CD4-positive, alpha-beta memory T cell (primary cell): Measurements from ENCODE around the gene PRKD1. TPM values are rescaled to one million over a fixed set of nuclear protein-coding genes. Genes with fewer than 3 reads are reported as not detected.

Experiments used
- CTCF ChIA-PET: fragments of 350-600 bp; sonication (Branson Sonifier 250); formaldehyde crosslinking; loops from one replicate; lab custom pipeline; 2021; ENCODE audit warnings: inconsistent platforms; ENCODE audit not compliant: partially characterized antibody; lab: Charles Lee
- POLR2A ChIA-PET: fragments of 350-600 bp; sonication (Branson Sonifier 250); formaldehyde crosslinking; loops from one replicate; lab custom pipeline; 2021; ENCODE audit not compliant: partially characterized antibody; lab: Charles Lee
- DNase-seq, 5 donors: peaks; one replicate each; pipeline versions ENCODE4 v3.0.0 to v3.0.0-alpha.2; 2020 to 2022; ENCODE audit warnings: mixed read lengths in 1 of 5
- H3K27ac ChIP-seq: one replicate; pipeline ENCODE4 v1.7.0; 2013; ENCODE audit warnings: low read depth, low read length
- H3K27me3 ChIP-seq: 2 replicates; pipeline ENCODE4 v1.7.0; 2013; ENCODE audit warnings: mild to moderate bottlenecking, low read length, moderate library complexity; ENCODE audit not compliant: insufficient read depth
- H3K36me3 ChIP-seq: 2 replicates; pipeline ENCODE4 v1.7.0; 2013; ENCODE audit warnings: mild to moderate bottlenecking, low read length, moderate library complexity; ENCODE audit not compliant: insufficient read depth
- H3K4me1 ChIP-seq: 2 replicates; pipeline ENCODE4 v1.7.0; 2013; ENCODE audit warnings: mild to moderate bottlenecking, low read length, moderate library complexity; ENCODE audit not compliant: insufficient read depth
- H3K4me3 ChIP-seq, 2 donors: one replicate each; pipeline ENCODE4 v1.7.0; 2013; ENCODE audit warnings: low read length in 2 of 2, mild to moderate bottlenecking in 1 of 2
- H3K9me3 ChIP-seq, 2 donors: one replicate each; pipeline ENCODE4 v1.7.0; 2013; ENCODE audit warnings: low read length in 2 of 2, control low read depth in 1 of 2; ENCODE audit not compliant: control insufficient read depth in 1 of 2
- H3K27ac Mint-ChIP-seq, 7 donors: one replicate each; pipeline ENCODE4 v1.8.0; 2020 to 2021; ENCODE audit warnings: mixed read lengths in 7 of 7, mild to moderate bottlenecking in 6 of 7, inconsistent platforms in 3 of 7, moderate library complexity in 3 of 7
- H3K27me3 Mint-ChIP-seq, 2 donors: one replicate each; pipeline ENCODE4 v1.8.0; 2020 to 2021; ENCODE audit warnings: mixed read lengths in 2 of 2
- H3K36me3 Mint-ChIP-seq, 2 donors: one replicate each; pipeline ENCODE4 v1.8.0; 2020 to 2021; ENCODE audit warnings: mixed read lengths in 2 of 2, inconsistent platforms in 1 of 2, mild to moderate bottlenecking in 1 of 2
- H3K4me1 Mint-ChIP-seq, 4 donors: one replicate each; pipeline ENCODE4 v1.8.0; 2020 to 2021; ENCODE audit warnings: mixed read lengths in 4 of 4, mild to moderate bottlenecking in 1 of 4
- H3K4me3 Mint-ChIP-seq, 8 donors: one replicate each; pipeline ENCODE4 v1.8.0; 2020 to 2021; ENCODE audit warnings: mixed read lengths in 8 of 8, mild to moderate bottlenecking in 7 of 8, moderate library complexity in 6 of 8, inconsistent platforms in 3 of 8
- H3K9me3 Mint-ChIP-seq, 8 donors: one replicate each; pipeline ENCODE4 v1.8.0; 2020 to 2021; ENCODE audit warnings: mixed read lengths in 8 of 8, mild to moderate bottlenecking in 5 of 8, inconsistent platforms in 3 of 8, moderate library complexity in 1 of 8
- intact Hi-C: fragments of 100-400 bp; cut with micrococcal nuclease; formaldehyde crosslinking; loops from one replicate; pipeline ENCODE4 v1.15.1; 2023
- polyA plus RNA-seq, 2 donors: library from polyadenylated mRNA; unstranded; fragments of 300-500 nt; fragmentation: Illumina TruSeq; gene quantifications; one replicate each; pipeline ENCODE4 v1.2.3, GENCODE V29; 2021
- total RNA-seq, 2 experiments: library from RNA; stranded (reverse); gene quantifications; one replicate each; pipeline ENCODE4 v1.2.3, GENCODE V29; 2021

The PRKD1 gene
- total and polyA plus RNA-seq, 4 experiments from 2014 or later: not detected

DNA sequence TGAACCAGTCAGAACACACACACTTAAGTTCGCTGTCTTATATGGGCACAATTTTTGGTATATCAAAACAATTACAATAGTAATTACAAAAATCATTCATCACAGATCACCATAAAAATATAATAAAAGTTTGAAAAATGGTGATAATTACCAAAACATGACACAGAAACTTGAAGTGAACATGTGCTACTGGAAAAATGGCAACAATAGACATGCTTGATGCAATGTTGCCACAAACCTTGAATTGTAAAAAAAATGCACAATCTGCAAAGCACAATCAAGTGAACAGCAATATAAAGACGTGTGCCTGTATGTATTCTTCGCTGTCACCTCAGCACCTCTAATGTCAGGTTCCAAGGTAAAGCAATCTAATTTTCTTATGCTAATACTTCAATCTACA lies 117.6 kb downstream of the PRKD1 start:
- Mint-ChIP-seq H3K9me3 (peaks cover 2 to 27% (median 9%) of the 10 kb centered on the region in 8 donors), H3K27me3 (no peaks in the 10 kb centered on the region), H3K27ac (no peak overlapping the region), H3K36me3 (no peaks in the 10 kb centered on the region), H3K4me3 (no peak overlapping the region), H3K4me1 (no peaks in the 10 kb centered on the region)
- no peaks in the 10 kb centered on the region for H3K4me1 ChIP-seq
- H3K4me3 ChIP-seq: no peak overlapping the region
- H3K36me3 ChIP-seq: no peaks in the 10 kb centered on the region
- no peak overlapping the region for H3K27ac ChIP-seq
- POLR2A ChIA-PET: no interaction called here
- H3K27me3 ChIP-seq: no peaks in the 10 kb centered on the region
- H3K9me3 ChIP-seq: no peaks in the 10 kb centered on the region
- CTCF ChIA-PET: no interaction called here
- no peak for DNase-seq
- intact Hi-C loops: no loop called here

DNA sequence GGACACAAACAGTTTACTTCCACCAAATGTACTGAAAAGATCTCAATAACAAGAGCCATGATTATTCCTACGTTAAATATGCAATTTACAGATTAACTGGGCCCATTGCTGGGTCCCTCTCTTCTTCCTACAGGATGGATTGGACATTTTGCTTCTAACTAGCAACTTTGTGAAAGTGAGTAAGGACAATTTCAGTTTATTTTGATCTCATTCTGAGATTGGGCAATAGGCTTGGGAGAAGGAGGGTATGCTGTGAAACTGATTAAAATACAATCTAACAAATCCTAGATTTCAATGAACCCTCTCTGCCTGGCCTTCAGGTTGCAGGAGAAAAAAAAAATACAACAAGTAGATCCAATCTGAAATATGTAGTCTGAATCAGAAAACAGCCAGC lies 121.5 kb downstream of the PRKD1 start:
- H3K4me1 ChIP-seq: no peaks in the 10 kb centered on the region
- intact Hi-C loops: no loop called here
- H3K4me3 Mint-ChIP-seq: no peak overlapping the region
- H3K4me3 ChIP-seq: no peak overlapping the region
- no peaks in the 10 kb centered on the region for H3K9me3 ChIP-seq
- CTCF ChIA-PET: no interaction called here
- H3K9me3 Mint-ChIP-seq: peaks cover 0 to 29% (median 5%) of the 10 kb centered on the region in 8 donors
- no peaks in the 10 kb centered on the region for H3K36me3 ChIP-seq
- H3K4me1 Mint-ChIP-seq: no peaks in the 10 kb centered on the region
- H3K27ac ChIP-seq: no peak overlapping the region
- no peak overlapping the region for H3K27ac Mint-ChIP-seq
- no peaks in the 10 kb centered on the region for H3K27me3 ChIP-seq
- POLR2A ChIA-PET: no interaction called here
- no peaks in the 10 kb centered on the region for H3K27me3 Mint-ChIP-seq
- H3K36me3 Mint-ChIP-seq: no peaks in the 10 kb centered on the region
- no peak for DNase-seq

- Mint-ChIP-seq H3K36me3 (no peaks in the 10 kb centered on the region), H3K4me3 (no peak overlapping the region), H3K27me3 (no peaks in the 10 kb centered on the region), H3K27ac (no peak overlapping the region), H3K4me1 (no peaks in the 10 kb centered on the region), H3K9me3 (peaks cover 0 to 33% (median 5%) of the 10 kb centered on the region in 8 donors)
- no peak for DNase-seq
- Histone ChIP-seq H3K9me3 (no peaks in the 10 kb centered on the region), H3K27me3 (no peaks in the 10 kb centered on the region), H3K36me3 (no peaks in the 10 kb centered on the region), H3K4me3 (no peak overlapping the region), H3K27ac (no peak overlapping the region), H3K4me1 (no peaks in the 10 kb centered on the region)
- intact Hi-C loops: no loop called here
- ChIA-PET POLR2A (no interaction called here), CTCF (no interaction called here)
These were observed 122.1 kb downstream of the PRKD1 start for GRCh38 chr14:29805415-29806123.

GRCh38 chr14:29804481-29805266 lies 123.0 kb downstream of the PRKD1 start:
- Mint-ChIP-seq H3K27me3 (no peaks in the 10 kb centered on the region), H3K9me3 (peaks cover 0 to 31% (median 5%) of the 10 kb centered on the region in 8 donors), H3K27ac (no peak overlapping the region), H3K36me3 (no peaks in the 10 kb centered on the region), H3K4me3 (no peak overlapping the region), H3K4me1 (no peaks in the 10 kb centered on the region)
- Histone ChIP-seq H3K36me3 (no peaks in the 10 kb centered on the region), H3K27me3 (no peaks in the 10 kb centered on the region), H3K4me1 (no peaks in the 10 kb centered on the region), H3K27ac (no peak overlapping the region), H3K9me3 (no peaks in the 10 kb centered on the region), H3K4me3 (no peak overlapping the region)
- DNase-seq: no peak
- CTCF ChIA-PET: no interaction called here
- POLR2A ChIA-PET: no interaction called here
- intact Hi-C loops: no loop called here

- Mint-ChIP-seq H3K9me3 (peaks cover 2 to 23% (median 7%) of the 10 kb centered on the region in 8 donors), H3K4me1 (no peaks in the 10 kb centered on the region)
These were observed 124.6 kb downstream of the PRKD1 start for GRCh38 chr14:29803045-29803444.

DNA sequence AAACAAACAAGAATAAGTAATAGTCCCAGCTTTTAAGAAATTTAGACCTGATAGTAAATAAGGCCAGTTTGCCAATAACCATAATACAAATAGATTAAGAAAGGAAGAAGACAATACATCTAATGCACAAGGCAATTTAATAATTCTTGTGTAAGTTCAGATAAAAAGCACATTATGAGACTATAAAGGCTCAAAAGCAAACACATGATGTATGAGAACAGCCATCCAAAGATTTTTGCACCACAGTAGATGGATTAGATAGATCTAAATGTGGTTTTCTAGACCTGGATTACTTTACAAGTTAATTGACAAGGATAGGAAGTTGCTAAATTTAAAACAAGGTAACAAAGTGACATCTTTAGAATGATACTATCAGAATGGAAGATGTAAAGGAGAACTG lies 125.4 kb downstream of the PRKD1 start:
- no peaks in the 10 kb centered on the region for H3K4me1 Mint-ChIP-seq
- H3K27ac ChIP-seq: no peak overlapping the region
- no peaks in the 10 kb centered on the region for H3K4me1 ChIP-seq
- no peaks in the 10 kb centered on the region for H3K27me3 ChIP-seq
- no peak overlapping the region for H3K4me3 Mint-ChIP-seq
- no peaks in the 10 kb centered on the region for H3K27me3 Mint-ChIP-seq
- H3K27ac Mint-ChIP-seq: no peak overlapping the region
- H3K36me3 Mint-ChIP-seq: no peaks in the 10 kb centered on the region
- peaks cover 0 to 17% (median 5%) of the 10 kb centered on the region in 8 donors for H3K9me3 Mint-ChIP-seq
- no peaks in the 10 kb centered on the region for H3K9me3 ChIP-seq
- POLR2A ChIA-PET: no interaction called here
- H3K36me3 ChIP-seq: no peaks in the 10 kb centered on the region
- intact Hi-C loops: no loop called here
- no peak for DNase-seq
- H3K4me3 ChIP-seq: no peak overlapping the region
- CTCF ChIA-PET: no interaction called here

More at GRCh38 chr14:29803045-29803444, 124.6 kb downstream of the PRKD1 start:
- Histone ChIP-seq H3K9me3 (no peaks in the 10 kb centered on the region), H3K4me3 (no peak overlapping the region), H3K27me3 (no peaks in the 10 kb centered on the region), H3K36me3 (no peaks in the 10 kb centered on the region), H3K27ac (no peak overlapping the region), H3K4me1 (no peaks in the 10 kb centered on the region)
- Mint-ChIP-seq H3K27ac (no peak overlapping the region), H3K27me3 (no peaks in the 10 kb centered on the region), H3K4me3 (no peak overlapping the region), H3K36me3 (no peaks in the 10 kb centered on the region)
- POLR2A ChIA-PET: no interaction called here
- CTCF ChIA-PET: no interaction called here
- intact Hi-C loops: no loop called here
- DNase-seq: no peak

DNA sequence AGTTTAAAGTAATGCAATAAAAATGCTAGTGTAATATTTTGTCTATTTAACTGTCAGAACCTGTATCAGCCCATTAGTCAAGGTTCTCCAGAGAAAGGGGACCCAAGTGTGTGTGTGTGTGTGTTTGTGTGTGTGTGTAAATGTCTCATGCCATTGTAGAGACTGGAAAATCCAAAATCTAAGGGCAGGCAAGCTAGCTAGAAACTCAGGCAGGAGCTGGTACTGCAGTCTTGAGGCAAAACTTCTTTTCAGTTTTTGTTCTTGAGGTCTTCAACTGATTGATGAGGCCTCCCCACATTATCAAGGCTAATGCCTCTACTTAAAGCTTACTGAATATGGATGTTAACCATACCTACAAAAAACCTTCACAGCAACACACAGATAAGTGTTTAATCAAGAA lies 126.7 kb downstream of the PRKD1 start:
- no peaks in the 10 kb centered on the region for H3K27me3 ChIP-seq
- ChIA-PET CTCF (no interaction called here), POLR2A (no interaction called here)
- H3K27me3 Mint-ChIP-seq: no peaks in the 10 kb centered on the region
- no peak overlapping the region for H3K27ac ChIP-seq
- no peaks in the 10 kb centered on the region for H3K4me1 Mint-ChIP-seq
- H3K36me3 ChIP-seq: no peaks in the 10 kb centered on the region
- no peak for DNase-seq
- H3K9me3 ChIP-seq: no peaks in the 10 kb centered on the region
- no peaks in the 10 kb centered on the region for H3K36me3 Mint-ChIP-seq
- no peak overlapping the region for H3K4me3 Mint-ChIP-seq
- peaks cover 0 to 17% (median 4%) of the 10 kb centered on the region in 8 donors for H3K9me3 Mint-ChIP-seq
- no peak overlapping the region for H3K4me3 ChIP-seq
- H3K4me1 ChIP-seq: no peaks in the 10 kb centered on the region
- intact Hi-C loops: no loop called here
- H3K27ac Mint-ChIP-seq: no peak overlapping the region
